HEK293 (cell line): Measurements from ENCODE around the gene KIRREL3.

Source experiments
- CTCF ChIA-PET: fragments of 350-600 bp; formaldehyde crosslinking; extraction: SDS; loops from one replicate; lab custom pipeline; 2021; ENCODE audit warnings: antibody characterized with exemption; lab: Yijun Ruan, JAX
- POLR2A ChIA-PET: fragments of 300-600 bp; formaldehyde crosslinking; extraction: SDS; loops from one replicate; lab custom pipeline; 2020; ENCODE audit warnings: antibody characterized with exemption, inconsistent platforms; lab: Yijun Ruan, JAX
- H3K27ac ChIP-seq: fragments of 200-500 bp; sonication (Bioruptor generic); 2 replicates; pipeline ENCODE4 v1.5.1; 2014; ENCODE audit warnings: low read depth, low read length, control low read depth, inconsistent platforms; ENCODE audit errors: extremely low read depth
- H3K36me3 ChIP-seq, 2 experiments: fragments of 200-500 bp in 1 of 2; sonication (Bioruptor generic) in 1 of 2; 1 replicate in 1 of 2; 2 replicates in 1 of 2; pipeline ENCODE4 v1.5.1; 2014 to 2017; ENCODE audit warnings: inconsistent platforms in 2 of 2, low read length in 2 of 2; ENCODE audit not compliant: control insufficient read depth in 2 of 2, insufficient read depth in 1 of 2
- H3K4me1 ChIP-seq: fragments of 200-500 bp; sonication (Bioruptor generic); 2 replicates; pipeline ENCODE4 v1.5.1; 2014; ENCODE audit warnings: mild to moderate bottlenecking, low read length, inconsistent platforms; ENCODE audit not compliant: control insufficient read depth, insufficient read depth
- H3K4me3 ChIP-seq: 2 replicates; pipeline ENCODE4 v1.5.1; 2011; ENCODE audit warnings: low read depth, mild to moderate bottlenecking, control low read depth, low read length, moderate library complexity
- H3K9me3 ChIP-seq: fragments of 200-500 bp; sonication (Bioruptor generic); 2 replicates; pipeline ENCODE4 v1.5.1; 2014; ENCODE audit warnings: low read depth, low read length, inconsistent platforms; ENCODE audit not compliant: control insufficient read depth, insufficient read depth
- GLI2 ChIP-seq: fragments of 450-650 bp; formaldehyde crosslinking; IDR thresholded peaks from 2 replicates; pipeline ENCODE4; 2017; ENCODE audit warnings: missing biosample characterization, missing genetic modification characterization, low read depth, borderline replicate concordance
- GLIS1 ChIP-seq: fragments of 450-650 bp; formaldehyde crosslinking; IDR thresholded peaks from 2 replicates; pipeline ENCODE4 v1.5.1; 2016; ENCODE audit warnings: missing biosample characterization, missing genetic modification characterization
- HOXA7 ChIP-seq: sonication (generic); formaldehyde crosslinking; IDR thresholded peaks from 2 replicates; pipeline ENCODE4 v1.8.1; 2022; ENCODE audit warnings: missing genetic modification reagents, borderline replicate concordance
- REPIN1 ChIP-seq: fragments of 450-650 bp; formaldehyde crosslinking; IDR thresholded peaks from 2 replicates; pipeline ENCODE4 v1.5.1; 2017; ENCODE audit warnings: missing biosample characterization, missing genetic modification characterization, low read depth
- SCRT1 ChIP-seq: fragments of 450-650 bp; formaldehyde crosslinking; IDR thresholded peaks from 2 replicates; pipeline ENCODE4 v1.5.1; 2016; ENCODE audit warnings: missing biosample characterization, missing genetic modification characterization, borderline replicate concordance
- WT1 ChIP-seq: fragments of 450-650 bp; formaldehyde crosslinking; IDR thresholded peaks from 2 replicates; pipeline ENCODE4 v1.5.1; 2016; ENCODE audit warnings: missing biosample characterization, missing genetic modification characterization
- ZBTB20 ChIP-seq: fragments of 450-650 bp; formaldehyde crosslinking; IDR thresholded peaks from 2 replicates; pipeline ENCODE4 v1.5.1; 2016; ENCODE audit warnings: missing biosample characterization, missing genetic modification characterization
- ZEB2 ChIP-seq: fragments of 450-650 bp; formaldehyde crosslinking; IDR thresholded peaks from 2 replicates; pipeline ENCODE4 v1.5.1; 2016; ENCODE audit warnings: missing biosample characterization, missing genetic modification characterization
- ZFP3 ChIP-seq: fragments of 450-650 bp; formaldehyde crosslinking; IDR thresholded peaks from 2 replicates; pipeline ENCODE4 v1.5.1; 2016; ENCODE audit warnings: low read depth, missing biosample characterization, missing genetic modification characterization
- ZIC2 ChIP-seq: fragments of 450-650 bp; formaldehyde crosslinking; IDR thresholded peaks from 2 replicates; pipeline ENCODE4 v1.5.1; 2016; ENCODE audit warnings: missing biosample characterization, missing genetic modification characterization
- ZNF133 ChIP-seq: fragments of 450-650 bp; formaldehyde crosslinking; IDR thresholded peaks from 2 replicates; pipeline ENCODE4 v1.5.1; 2016; ENCODE audit warnings: missing biosample characterization, missing genetic modification characterization
- ZNF140 ChIP-seq: fragments of 450-650 bp; formaldehyde crosslinking; IDR thresholded peaks from 2 replicates; pipeline ENCODE4 v1.5.1; 2016; ENCODE audit warnings: missing biosample characterization, missing genetic modification characterization
- ZNF169 ChIP-seq: fragments of 450-650 bp; formaldehyde crosslinking; IDR thresholded peaks from 2 replicates; pipeline ENCODE4 v1.5.1; 2016; ENCODE audit warnings: missing biosample characterization, missing genetic modification characterization
- ZNF302 ChIP-seq: fragments of 450-650 bp; formaldehyde crosslinking; IDR thresholded peaks from 2 replicates; pipeline ENCODE4 v1.5.1; 2016; ENCODE audit warnings: missing biosample characterization, missing genetic modification characterization, low read depth
- ZNF354C ChIP-seq: fragments of 450-650 bp; formaldehyde crosslinking; IDR thresholded peaks from 2 replicates; pipeline ENCODE4 v1.5.1; 2016; ENCODE audit warnings: missing biosample characterization, missing genetic modification characterization, low read depth, borderline replicate concordance
- ZNF514 ChIP-seq: fragments of 450-650 bp; formaldehyde crosslinking; IDR thresholded peaks from 2 replicates; pipeline ENCODE4 v1.5.1; 2016; ENCODE audit warnings: missing biosample characterization, missing genetic modification characterization
- ZNF558 ChIP-seq: fragments of 450-650 bp; formaldehyde crosslinking; IDR thresholded peaks from 2 replicates; pipeline ENCODE4 v1.5.1; 2016; ENCODE audit warnings: missing biosample characterization, missing genetic modification characterization
- ZNF660 ChIP-seq: fragments of 450-650 bp; IDR thresholded peaks from 2 replicates; pipeline ENCODE4 v1.5.1; 2018; ENCODE audit warnings: missing biosample characterization, mild to moderate bottlenecking, missing genetic modification characterization
- ZNF677 ChIP-seq: fragments of 450-650 bp; IDR thresholded peaks from 2 replicates; pipeline ENCODE4 v1.5.0; 2018; ENCODE audit warnings: missing biosample characterization, mild to moderate bottlenecking, missing genetic modification characterization, moderate library complexity
- ZNF768 ChIP-seq: fragments of 450-650 bp; formaldehyde crosslinking; IDR thresholded peaks from 2 replicates; pipeline ENCODE4 v1.5.1; 2018; ENCODE audit warnings: missing biosample characterization, mild to moderate bottlenecking, missing genetic modification characterization
- TF ChIP-seq, protein P1 (sequence below): fragments of 450-650 bp; formaldehyde crosslinking; IDR thresholded peaks from 2 replicates; pipeline ENCODE4 v1.5.1; 2016; ENCODE audit warnings: missing biosample characterization, missing genetic modification characterization
- TF ChIP-seq, protein P2 (sequence below): fragments of 450-650 bp; formaldehyde crosslinking; IDR thresholded peaks from 2 replicates; pipeline ENCODE4 v1.5.1; 2016; ENCODE audit warnings: missing biosample characterization, missing genetic modification characterization
- TF ChIP-seq, protein P3 (sequence below): fragments of 450-650 bp; formaldehyde crosslinking; IDR thresholded peaks from 2 replicates; pipeline ENCODE4 v1.5.1; 2016; ENCODE audit warnings: missing biosample characterization, missing genetic modification characterization
- TF ChIP-seq, protein P4 (sequence below): fragments of 450-650 bp; formaldehyde crosslinking; IDR thresholded peaks from 2 replicates; pipeline ENCODE4 v1.5.1; 2017; ENCODE audit warnings: missing biosample characterization, missing genetic modification characterization
- TF ChIP-seq, protein P5 (sequence below): fragments of 450-650 bp; formaldehyde crosslinking; IDR thresholded peaks from 2 replicates; pipeline ENCODE4 v1.5.1; 2016; ENCODE audit warnings: missing biosample characterization, missing genetic modification characterization
- TF ChIP-seq, protein P6 (sequence below): fragments of 450-650 bp; formaldehyde crosslinking; IDR thresholded peaks from 2 replicates; pipeline ENCODE4 v1.5.1; 2016; ENCODE audit warnings: missing biosample characterization, missing genetic modification characterization

KIRREL3 gene

DNA sequence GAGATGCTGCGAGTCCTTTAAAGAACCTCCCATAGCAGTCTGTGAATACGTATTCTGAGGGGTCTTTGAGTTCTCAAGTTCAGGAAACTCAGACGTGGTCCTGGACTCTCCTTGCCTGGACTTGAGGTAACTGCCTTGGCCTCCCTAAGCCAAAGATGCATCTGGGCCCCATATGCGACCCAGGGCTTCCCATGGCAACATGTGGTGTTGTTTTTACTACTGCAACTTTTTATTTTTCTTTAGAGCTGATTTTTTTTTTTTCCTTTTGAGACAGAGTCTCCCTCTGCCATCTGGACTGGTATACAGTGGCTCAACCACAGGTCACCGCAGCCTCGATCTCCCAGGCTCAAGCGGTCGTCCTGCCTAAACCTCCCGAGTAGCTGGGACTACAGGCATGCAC lies 324.0 kb downstream of the KIRREL3 start:
- H3K36me3 ChIP-seq = no peaks in the 10 kb centered on the region
- H3K9me3 ChIP-seq = no peaks in the 10 kb centered on the region
- no peak overlapping the region for H3K27ac ChIP-seq
- TF ChIP-seq, protein P1, sequence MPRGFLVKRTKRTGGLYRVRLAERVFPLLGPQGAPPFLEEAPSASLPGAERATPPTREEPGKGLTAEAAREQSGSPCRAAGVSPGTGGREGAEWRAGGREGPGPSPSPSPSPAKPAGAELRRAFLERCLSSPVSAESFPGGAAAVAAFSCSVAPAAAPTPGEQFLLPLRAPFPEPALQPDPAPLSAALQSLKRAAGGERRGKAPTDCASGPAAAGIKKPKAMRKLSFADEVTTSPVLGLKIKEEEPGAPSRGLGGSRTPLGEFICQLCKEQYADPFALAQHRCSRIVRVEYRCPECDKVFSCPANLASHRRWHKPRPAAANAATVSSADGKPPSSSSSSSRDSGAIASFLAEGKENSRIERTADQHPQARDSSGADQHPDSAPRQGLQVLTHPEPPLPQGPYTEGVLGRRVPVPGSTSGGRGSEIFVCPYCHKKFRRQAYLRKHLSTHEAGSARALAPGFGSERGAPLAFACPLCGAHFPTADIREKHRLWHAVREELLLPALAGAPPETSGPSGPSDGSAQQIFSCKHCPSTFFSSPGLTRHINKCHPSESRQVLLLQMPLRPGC (tag by site-specific recombination) = no peak
- TF ChIP-seq REPIN1 (tag by site-specific recombination) (no peak), ZNF140 (tag by site-specific recombination) (no peak), ZEB2 (tag by site-specific recombination) (no peak), ZNF133 (tag by site-specific recombination) (no peak), ZNF677 (no peak), GLI2 (no peak), ZNF514 (no peak), ZNF354C (tag by site-specific recombination) (no peak)
- TF ChIP-seq, protein P2, sequence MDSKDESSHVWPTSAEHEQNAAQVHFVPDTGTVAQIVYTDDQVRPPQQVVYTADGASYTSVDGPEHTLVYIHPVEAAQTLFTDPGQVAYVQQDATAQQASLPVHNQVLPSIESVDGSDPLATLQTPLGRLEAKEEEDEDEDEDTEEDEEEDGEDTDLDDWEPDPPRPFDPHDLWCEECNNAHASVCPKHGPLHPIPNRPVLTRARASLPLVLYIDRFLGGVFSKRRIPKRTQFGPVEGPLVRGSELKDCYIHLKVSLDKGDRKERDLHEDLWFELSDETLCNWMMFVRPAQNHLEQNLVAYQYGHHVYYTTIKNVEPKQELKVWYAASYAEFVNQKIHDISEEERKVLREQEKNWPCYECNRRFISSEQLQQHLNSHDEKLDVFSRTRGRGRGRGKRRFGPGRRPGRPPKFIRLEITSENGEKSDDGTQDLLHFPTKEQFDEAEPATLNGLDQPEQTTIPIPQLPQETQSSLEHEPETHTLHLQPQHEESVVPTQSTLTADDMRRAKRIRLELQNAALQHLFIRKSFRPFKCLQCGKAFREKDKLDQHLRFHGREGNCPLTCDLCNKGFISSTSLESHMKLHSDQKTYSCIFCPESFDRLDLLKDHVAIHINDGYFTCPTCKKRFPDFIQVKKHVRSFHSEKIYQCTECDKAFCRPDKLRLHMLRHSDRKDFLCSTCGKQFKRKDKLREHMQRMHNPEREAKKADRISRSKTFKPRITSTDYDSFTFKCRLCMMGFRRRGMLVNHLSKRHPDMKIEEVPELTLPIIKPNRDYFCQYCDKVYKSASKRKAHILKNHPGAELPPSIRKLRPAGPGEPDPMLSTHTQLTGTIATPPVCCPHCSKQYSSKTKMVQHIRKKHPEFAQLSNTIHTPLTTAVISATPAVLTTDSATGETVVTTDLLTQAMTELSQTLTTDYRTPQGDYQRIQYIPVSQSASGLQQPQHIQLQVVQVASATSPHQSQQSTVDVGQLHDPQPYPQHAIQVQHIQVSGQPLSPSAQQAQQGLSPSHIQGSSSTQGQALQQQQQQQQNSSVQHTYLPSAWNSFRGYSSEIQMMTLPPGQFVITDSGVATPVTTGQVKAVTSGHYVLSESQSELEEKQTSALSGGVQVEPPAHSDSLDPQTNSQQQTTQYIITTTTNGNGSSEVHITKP = no peak
- TF ChIP-seq, protein P3, sequence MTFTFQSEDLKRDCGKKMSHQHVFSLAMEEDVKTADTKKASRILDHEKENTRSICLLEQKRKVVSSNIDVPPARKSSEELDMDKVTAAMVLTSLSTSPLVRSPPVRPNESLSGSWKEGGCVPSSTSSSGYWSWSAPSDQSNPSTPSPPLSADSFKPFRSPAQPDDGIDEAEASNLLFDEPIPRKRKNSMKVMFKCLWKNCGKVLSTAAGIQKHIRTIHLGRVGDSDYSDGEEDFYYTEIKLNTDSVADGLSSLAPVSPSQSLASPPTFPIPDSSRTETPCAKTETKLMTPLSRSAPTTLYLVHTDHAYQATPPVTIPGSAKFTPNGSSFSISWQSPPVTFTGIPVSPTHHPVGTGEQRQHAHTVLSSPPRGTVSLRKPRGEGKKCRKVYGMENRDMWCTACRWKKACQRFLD = no peak
- TF ChIP-seq, protein P4, sequence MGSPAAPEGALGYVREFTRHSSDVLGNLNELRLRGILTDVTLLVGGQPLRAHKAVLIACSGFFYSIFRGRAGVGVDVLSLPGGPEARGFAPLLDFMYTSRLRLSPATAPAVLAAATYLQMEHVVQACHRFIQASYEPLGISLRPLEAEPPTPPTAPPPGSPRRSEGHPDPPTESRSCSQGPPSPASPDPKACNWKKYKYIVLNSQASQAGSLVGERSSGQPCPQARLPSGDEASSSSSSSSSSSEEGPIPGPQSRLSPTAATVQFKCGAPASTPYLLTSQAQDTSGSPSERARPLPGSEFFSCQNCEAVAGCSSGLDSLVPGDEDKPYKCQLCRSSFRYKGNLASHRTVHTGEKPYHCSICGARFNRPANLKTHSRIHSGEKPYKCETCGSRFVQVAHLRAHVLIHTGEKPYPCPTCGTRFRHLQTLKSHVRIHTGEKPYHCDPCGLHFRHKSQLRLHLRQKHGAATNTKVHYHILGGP = no peak
- TF ChIP-seq, protein P5, sequence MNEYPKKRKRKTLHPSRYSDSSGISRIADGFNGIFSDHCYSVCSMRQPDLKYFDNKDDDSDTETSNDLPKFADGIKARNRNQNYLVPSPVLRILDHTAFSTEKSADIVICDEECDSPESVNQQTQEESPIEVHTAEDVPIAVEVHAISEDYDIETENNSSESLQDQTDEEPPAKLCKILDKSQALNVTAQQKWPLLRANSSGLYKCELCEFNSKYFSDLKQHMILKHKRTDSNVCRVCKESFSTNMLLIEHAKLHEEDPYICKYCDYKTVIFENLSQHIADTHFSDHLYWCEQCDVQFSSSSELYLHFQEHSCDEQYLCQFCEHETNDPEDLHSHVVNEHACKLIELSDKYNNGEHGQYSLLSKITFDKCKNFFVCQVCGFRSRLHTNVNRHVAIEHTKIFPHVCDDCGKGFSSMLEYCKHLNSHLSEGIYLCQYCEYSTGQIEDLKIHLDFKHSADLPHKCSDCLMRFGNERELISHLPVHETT (tag by site-specific recombination) = no peak
- no peaks in the 10 kb centered on the region for H3K4me1 ChIP-seq
- CTCF ChIA-PET = interaction anchor here (0.6 to 1.2 kb wide), 3 partner anchors 12 to 176 kb away, joined by 3 to 6 read pairs (median 5); no protein-coding TSS in a partner anchor
- POLR2A ChIA-PET = no interaction called here
- H3K4me3 ChIP-seq = no peak overlapping the region

DNA sequence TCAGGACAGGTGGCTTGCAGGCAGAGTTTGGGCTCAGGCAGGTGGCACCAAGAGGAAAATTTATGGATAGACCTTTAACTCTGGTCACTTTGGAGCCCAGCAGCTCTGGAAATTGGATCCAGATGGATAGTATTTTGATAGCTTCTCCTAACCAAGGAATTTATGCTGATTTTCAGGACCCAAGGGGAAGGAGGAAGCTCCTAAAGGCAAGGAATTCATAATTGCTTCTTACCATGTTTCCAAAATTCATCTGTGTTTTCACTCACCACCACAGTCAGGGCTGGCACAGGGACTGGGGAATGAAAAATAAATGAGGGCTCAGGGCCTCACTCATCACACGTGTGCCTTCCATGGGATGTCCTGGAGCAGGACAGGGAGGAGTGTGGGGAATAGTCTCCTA lies 327.3 kb downstream of the KIRREL3 start:
- H3K27ac ChIP-seq = no peak overlapping the region
- H3K9me3 ChIP-seq = no peaks in the 10 kb centered on the region
- CTCF ChIA-PET = interaction anchor here (0.7 to 1.3 kb wide), 2 partner anchors 13 to 317 kb away, joined by 3 read pairs; no protein-coding TSS in a partner anchor
- H3K4me1 ChIP-seq = no peaks in the 10 kb centered on the region
- H3K36me3 ChIP-seq = no peaks in the 10 kb centered on the region
- no peak overlapping the region for H3K4me3 ChIP-seq
- POLR2A ChIA-PET = no interaction called here
- TF ChIP-seq ZNF302 (tag by site-specific recombination) (no peak), GLIS1 (tag by site-specific recombination) (no peak), ZFP3 (no peak), ZBTB20 (tag by site-specific recombination) (no peak), HOXA7 (CRISPR knock-in tag) (no peak), ZNF558 (tag by site-specific recombination) (no peak), ZIC2 (no peak), ZNF660 (tag by site-specific recombination) (no peak), WT1 (tag by site-specific recombination) (no peak), ZNF768 (tag by site-specific recombination) (no peak), ZNF169 (tag by site-specific recombination) (no peak), ZNF140 (tag by site-specific recombination) (no peak), SCRT1 (tag by site-specific recombination) (no peak)
- TF ChIP-seq, protein P6, sequence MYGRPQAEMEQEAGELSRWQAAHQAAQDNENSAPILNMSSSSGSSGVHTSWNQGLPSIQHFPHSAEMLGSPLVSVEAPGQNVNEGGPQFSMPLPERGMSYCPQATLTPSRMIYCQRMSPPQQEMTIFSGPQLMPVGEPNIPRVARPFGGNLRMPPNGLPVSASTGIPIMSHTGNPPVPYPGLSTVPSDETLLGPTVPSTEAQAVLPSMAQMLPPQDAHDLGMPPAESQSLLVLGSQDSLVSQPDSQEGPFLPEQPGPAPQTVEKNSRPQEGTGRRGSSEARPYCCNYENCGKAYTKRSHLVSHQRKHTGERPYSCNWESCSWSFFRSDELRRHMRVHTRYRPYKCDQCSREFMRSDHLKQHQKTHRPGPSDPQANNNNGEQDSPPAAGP (tag by site-specific recombination) = no peak
